Right lobe of liver (tissue), 6 donors: ENCODE results near the gene GALNT15. TPM values are rescaled to one million over a fixed set of nuclear protein-coding genes. Genes with fewer than 3 reads are reported as not detected.

ENCODE experiments used
- ATAC-seq, 4 donors: fragments of 200-7000 bp; cut with Tn5 transposase; one replicate each; pipeline ENCODE4 v1.9.1; 2020; ENCODE audit warnings: mild to moderate bottlenecking in 4 of 4, moderate library complexity in 4 of 4
- DNase-seq, 3 donors: peaks; one replicate each; pipeline ENCODE4 v3.0.0-alpha.2; 2020
- H3K27ac ChIP-seq, 3 donors: fragments of 200-600 bp; one replicate each; pipeline ENCODE4 v1.8.0; 2022
- H3K27me3 ChIP-seq, 2 donors: fragments of 200-600 bp; one replicate each; pipeline ENCODE4 v1.8.0; 2022
- H3K36me3 ChIP-seq, 4 donors: fragments of 200-600 bp; sonication (generic) in 1 of 4; one replicate each; pipeline versions ENCODE4 v1.5.1 to v1.8.0; 2017 to 2022; ENCODE audit warnings: control low read depth in 1 of 4
- H3K4me1 ChIP-seq, 4 donors: fragments of 200-600 bp; sonication (generic) in 1 of 4; one replicate each; pipeline versions ENCODE4 v1.5.1 to v1.8.0; 2017 to 2022; ENCODE audit warnings: control low read depth in 1 of 4
- H3K4me3 ChIP-seq, 3 donors: fragments of 200-600 bp; one replicate each; pipeline ENCODE4 v1.8.0; 2022
- H3K9me3 ChIP-seq, 4 donors: fragments of 200-600 bp; sonication (generic) in 1 of 4; one replicate each; pipeline versions ENCODE4 v1.5.1 to v1.8.0; 2017 to 2022; ENCODE audit warnings: control low read depth in 1 of 4
- POLR2A ChIP-seq: fragments of 450-650 bp; IDR thresholded peaks from one replicate; pipeline ENCODE4 v1.6.1; 2017; ENCODE audit warnings: antibody characterized with exemption, mild to moderate bottlenecking
- WGBS: methylation state at CpG from one replicate; pipeline ENCODE4 v1.1.6; 2018; ENCODE audit warnings: low coverage, low lambda C conversion rate; ENCODE audit not compliant: insufficient coverage; ENCODE audit errors: missing lambda C conversion rate; 5-methylcytosine and 5-hydroxymethylcytosine counted together
- intact Hi-C, 2 donors: fragments of 100-400 bp; cut with DNase I; formaldehyde crosslinking; loops; one replicate each; pipeline versions ENCODE4 v1.11.2 to v1.14.1; 2022
- total RNA-seq, 6 experiments: library from RNA; depleted of rRNA in 2 of 6; stranded (reverse); fragments of >200 nt in 2 of 6; fragmentation: NEBNext Ultra II Directional in 3 of 6; extraction: Animal tissue kit (Norgen Biotek cat#: 25700) in 3 of 6; gene quantifications; one replicate each; pipeline versions ENCODE4 v1.1.0 to v1.2.4, GENCODE V29; 2016 to 2023
- TF ChIP-seq, protein P1 (sequence below), 4 donors: fragments of 200-600 bp in 3 of 4; fragments of 450-650 bp in 1 of 4; IDR thresholded peaks; one replicate each; pipeline versions ENCODE4 v1.5.1 to v1.8.0; 2016 to 2022; ENCODE audit warnings: antibody characterized with exemption in 4 of 4, mild to moderate bottlenecking in 2 of 4
- donor health status: DM: no; HTN: yes; CAD: no.
- donor health status: DM: no; HTN: no; CAD: no.
- donor health status: DM: no; HTN: no; CAD: no.
- donor health status: DM: no; HTN: yes; CAD: no.
- donor health status: DM: no; HTN: yes; CAD: no.

GALNT15 gene
- total RNA-seq, 6 experiments from 2014 or later: 2.0 to 9.2 (median 4.0) TPM

DNA sequence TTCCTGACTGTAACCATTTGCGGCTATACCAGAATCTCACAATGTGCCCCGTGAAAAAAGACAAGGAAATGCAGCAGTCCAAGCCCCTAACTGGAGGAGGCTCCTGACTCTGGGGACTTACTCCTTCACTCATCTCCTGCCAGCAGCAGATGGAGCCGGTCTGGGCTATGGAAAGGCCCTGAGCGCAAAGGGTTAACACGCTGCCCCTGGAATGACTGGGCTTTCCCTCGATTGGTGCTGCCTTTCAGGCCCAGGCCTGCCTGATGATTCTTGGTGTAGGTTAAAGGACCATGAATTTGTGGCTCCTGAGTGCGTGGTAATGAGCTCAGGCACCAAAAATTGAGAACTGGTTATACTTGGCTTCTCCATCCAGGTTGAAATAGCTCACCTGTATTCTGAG lies 42.3 kb upstream of the GALNT15 start:
- no peaks in the 10 kb centered on the region for H3K36me3 ChIP-seq
- WGBS: 57% methylated on average over 4 of the region's 7 CpGs
- TF ChIP-seq POLR2A: no peak
- TF ChIP-seq, protein P1, sequence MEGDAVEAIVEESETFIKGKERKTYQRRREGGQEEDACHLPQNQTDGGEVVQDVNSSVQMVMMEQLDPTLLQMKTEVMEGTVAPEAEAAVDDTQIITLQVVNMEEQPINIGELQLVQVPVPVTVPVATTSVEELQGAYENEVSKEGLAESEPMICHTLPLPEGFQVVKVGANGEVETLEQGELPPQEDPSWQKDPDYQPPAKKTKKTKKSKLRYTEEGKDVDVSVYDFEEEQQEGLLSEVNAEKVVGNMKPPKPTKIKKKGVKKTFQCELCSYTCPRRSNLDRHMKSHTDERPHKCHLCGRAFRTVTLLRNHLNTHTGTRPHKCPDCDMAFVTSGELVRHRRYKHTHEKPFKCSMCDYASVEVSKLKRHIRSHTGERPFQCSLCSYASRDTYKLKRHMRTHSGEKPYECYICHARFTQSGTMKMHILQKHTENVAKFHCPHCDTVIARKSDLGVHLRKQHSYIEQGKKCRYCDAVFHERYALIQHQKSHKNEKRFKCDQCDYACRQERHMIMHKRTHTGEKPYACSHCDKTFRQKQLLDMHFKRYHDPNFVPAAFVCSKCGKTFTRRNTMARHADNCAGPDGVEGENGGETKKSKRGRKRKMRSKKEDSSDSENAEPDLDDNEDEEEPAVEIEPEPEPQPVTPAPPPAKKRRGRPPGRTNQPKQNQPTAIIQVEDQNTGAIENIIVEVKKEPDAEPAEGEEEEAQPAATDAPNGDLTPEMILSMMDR (IDR thresholded peaks at IDR 0.05): no peak
- no peaks in the 10 kb centered on the region for H3K9me3 ChIP-seq
- no peak overlapping the region for H3K27ac ChIP-seq
- ATAC-seq (no peak), DNase-seq (no peak)
- intact Hi-C loops: no loop called here
- H3K4me1 ChIP-seq: no peaks in the 10 kb centered on the region
- no peak overlapping the region for H3K4me3 ChIP-seq
- H3K27me3 ChIP-seq: no peaks in the 10 kb centered on the region

DNA sequence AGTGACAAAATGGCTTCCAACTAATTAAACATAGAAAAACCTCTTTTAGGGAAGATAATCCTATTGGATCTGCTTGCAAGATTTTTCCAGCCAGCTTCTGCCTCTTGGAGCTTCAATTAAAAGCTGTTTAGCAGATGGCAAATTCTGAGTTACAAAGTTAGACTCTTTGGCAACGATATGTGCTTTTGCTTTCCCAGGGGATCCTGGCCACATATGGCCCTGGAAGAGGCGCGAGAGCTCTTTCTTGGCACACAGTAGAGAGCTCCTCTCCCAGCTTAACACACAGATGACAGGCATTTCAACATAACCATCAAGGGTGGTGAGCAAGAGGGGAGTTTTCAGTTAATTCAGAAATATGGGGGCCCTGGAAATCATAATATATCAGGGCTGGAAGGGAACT lies 41.6 kb upstream of the GALNT15 start:
- Histone ChIP-seq H3K27me3 (no peaks in the 10 kb centered on the region), H3K27ac (no peak overlapping the region), H3K36me3 (no peaks in the 10 kb centered on the region), H3K9me3 (no peaks in the 10 kb centered on the region), H3K4me1 (no peaks in the 10 kb centered on the region), H3K4me3 (no peak overlapping the region)
- DNase-seq (no peak), ATAC-seq (no peak)
- intact Hi-C loops: no loop called here
- TF ChIP-seq, protein P1 (IDR thresholded peaks at IDR 0.05): no peak
- WGBS: 100% methylated on average over 3 of the region's 3 CpGs

DNA sequence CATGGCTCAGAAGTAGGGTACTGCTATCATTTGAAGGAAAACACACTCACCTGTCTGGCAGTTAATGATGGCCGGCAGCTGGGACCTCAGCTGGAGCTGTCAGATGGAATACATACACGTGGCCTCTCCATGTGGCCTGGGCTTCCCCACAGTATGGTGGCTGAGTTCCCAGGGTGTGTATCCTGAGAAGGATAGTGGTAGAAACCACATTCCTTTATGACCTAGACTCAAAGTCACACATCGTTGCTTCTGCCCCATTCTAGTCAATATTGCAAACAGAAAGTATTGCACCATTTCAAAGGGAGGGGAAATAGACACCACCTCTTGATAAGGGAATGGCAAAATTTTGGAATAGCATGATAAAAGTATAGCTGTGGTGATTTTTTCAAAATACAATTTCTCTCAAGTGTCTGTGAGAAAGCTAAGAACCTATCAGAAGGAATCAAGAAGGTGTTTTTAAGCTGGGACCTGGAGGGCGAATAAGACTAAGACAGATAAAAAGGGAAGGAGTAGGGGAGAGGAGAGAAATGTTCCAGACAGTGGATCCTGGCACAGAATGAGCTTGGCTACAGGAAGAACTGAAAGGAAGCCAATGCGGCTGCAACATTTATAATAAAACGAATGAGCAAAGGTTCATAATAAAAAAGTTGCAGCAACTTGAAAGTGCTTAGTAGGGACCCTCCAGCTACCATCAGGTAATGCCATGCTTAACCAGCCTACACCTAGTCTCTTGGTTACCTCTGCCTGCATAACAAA lies 40.1 kb upstream of the GALNT15 start:
- H3K27me3 ChIP-seq: no peaks in the 10 kb centered on the region
- H3K4me1 ChIP-seq: no peaks in the 10 kb centered on the region
- WGBS: 45% methylated on average over 4 of the region's 6 CpGs
- H3K4me3 ChIP-seq: no peak overlapping the region
- no peaks in the 10 kb centered on the region for H3K36me3 ChIP-seq
- DNase-seq (no peak), ATAC-seq (peak in 3 of 4 donors; percentile 53 to 81 (median 79))
- no peak for TF ChIP-seq POLR2A
- intact Hi-C loops: no loop called here
- H3K27ac ChIP-seq: no peak overlapping the region
- no peaks in the 10 kb centered on the region for H3K9me3 ChIP-seq

DNA sequence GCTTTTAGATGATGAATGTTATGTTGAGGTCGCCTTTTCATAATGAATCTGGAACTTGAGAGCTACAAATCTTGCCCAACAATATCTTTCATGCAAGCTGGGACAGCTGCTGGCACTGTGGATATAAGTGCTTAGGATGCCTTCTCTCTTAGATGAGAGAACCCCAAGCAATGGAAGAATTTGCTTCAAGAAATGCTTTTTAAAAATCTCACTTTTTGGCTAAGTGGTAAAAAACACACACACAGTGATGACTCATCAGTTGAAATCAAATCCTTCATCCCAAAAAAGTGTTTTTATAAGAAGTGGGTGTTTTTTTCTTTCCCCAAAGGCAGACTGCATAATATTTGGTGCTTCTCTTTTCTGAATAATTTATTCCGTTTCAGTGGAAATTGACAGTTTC lies 38.4 kb upstream of the GALNT15 start:
- Histone ChIP-seq H3K27ac (no peak overlapping the region), H3K9me3 (no peaks in the 10 kb centered on the region), H3K36me3 (no peaks in the 10 kb centered on the region), H3K4me1 (no peaks in the 10 kb centered on the region), H3K4me3 (no peak overlapping the region), H3K27me3 (no peaks in the 10 kb centered on the region)
- no peak for ATAC-seq
- intact Hi-C loops: no loop called here
- no peak for DNase-seq
- 82% methylated on average over 1 of the region's 2 CpGs for WGBS
- TF ChIP-seq, protein P1 (IDR thresholded peaks at IDR 0.05): no peak
- no peak for TF ChIP-seq POLR2A

DNA sequence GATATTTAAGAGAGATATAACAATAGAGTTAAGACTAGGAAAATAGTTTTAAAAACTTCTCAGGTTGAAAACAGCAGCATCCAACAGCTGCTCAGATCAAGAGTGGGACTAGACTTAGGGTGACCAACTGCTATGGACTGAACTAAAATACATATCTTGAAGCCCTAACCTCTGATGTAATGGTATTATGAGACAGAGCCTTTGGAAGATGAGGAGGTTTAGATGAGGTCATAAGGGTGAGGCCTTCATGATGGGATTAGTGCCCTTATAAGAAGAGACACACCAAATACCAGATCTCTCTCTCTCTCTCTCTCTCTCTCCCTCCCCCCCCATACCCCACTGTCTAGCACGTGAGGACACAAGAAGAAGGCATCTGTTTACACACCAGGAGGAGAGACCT lies 37.4 kb upstream of the GALNT15 start:
- no peak for DNase-seq
- TF ChIP-seq, protein P1 (IDR thresholded peaks at IDR 0.05): no peak
- TF ChIP-seq POLR2A: no peak
- Histone ChIP-seq H3K27me3 (no peaks in the 10 kb centered on the region), H3K4me1 (no peaks in the 10 kb centered on the region), H3K36me3 (no peaks in the 10 kb centered on the region), H3K9me3 (no peaks in the 10 kb centered on the region), H3K27ac (no peak overlapping the region), H3K4me3 (no peak overlapping the region)
- intact Hi-C loops: no loop called here
- no CpG with 5 or more reads among the region's 1 CpG for WGBS
- ATAC-seq: no peak
